Adrenal gland (tissue), 12 donors: Measurements from ENCODE around the gene BCL2. TPM values are rescaled to one million over a fixed set of nuclear protein-coding genes. Genes with fewer than 3 reads are reported as not detected.

Experiments
- DNase-seq, 7 donors: peaks; one replicate each; pipeline ENCODE4 v3.0.0-alpha.2; 2019 to 2020
- H3K27ac ChIP-seq, 5 donors: fragments of 200-600 bp; sonication (generic) in 4 of 5; 1 replicate in 3 of 5; 2 replicates in 2 of 5; pipeline versions ENCODE4 v1.5.1 to v1.8.0; 2016 to 2020; ENCODE audit warnings: mild to moderate bottlenecking in 1 of 5
- H3K27me3 ChIP-seq: fragments of 200-600 bp; 2 replicates; pipeline ENCODE4 v1.8.0; 2021
- H3K36me3 ChIP-seq, 2 donors: fragments of 200-600 bp; replicated peaks in 1 of 2; 1 replicate in 1 of 2; 2 replicates in 1 of 2; pipeline versions ENCODE4 v1.5.1 to v1.8.0; 2018 to 2022
- H3K4me1 ChIP-seq, 2 donors: fragments of 200-600 bp; replicated peaks in 1 of 2; 1 replicate in 1 of 2; 2 replicates in 1 of 2; pipeline versions ENCODE4 v1.5.1 to v1.8.0; 2018 to 2021
- H3K4me3 ChIP-seq, 4 donors: fragments of 200-600 bp; sonication (generic) in 3 of 4; one replicate each; pipeline ENCODE4 v1.5.1; 2016 to 2018
- H3K9me3 ChIP-seq, 3 donors: fragments of 200-600 bp; sonication (generic) in 1 of 3; replicated peaks in 1 of 3; 1 replicate in 2 of 3; 2 replicates in 1 of 3; pipeline versions ENCODE4 v1.5.1 to v1.8.0; 2016 to 2021
- CTCF ChIP-seq, 6 experiments: fragments of 450-650 bp in 4 of 6; fragments of 200-600 bp in 2 of 6; sonication (generic) in 1 of 6; IDR thresholded peaks; 1 replicate in 5 of 6; 2 replicates in 1 of 6; pipeline versions ENCODE4 v1.5.1 to v1.8.0; 2016 to 2021; ENCODE audit warnings: antibody characterized with exemption in 6 of 6, mild to moderate bottlenecking in 2 of 6, moderate library complexity in 1 of 6
- POLR2A ChIP-seq, 2 donors: fragments of 450-650 bp; IDR thresholded peaks; one replicate each; pipeline ENCODE4 v1.6.1; 2017; ENCODE audit warnings: antibody characterized with exemption in 2 of 2, mild to moderate bottlenecking in 2 of 2, moderate library complexity in 1 of 2
- WGBS, 4 donors: extraction: QIAGEN DNeasy Blood & Tissue Kit in 2 of 4; methylation state at CpG; one replicate each; pipeline versions ENCODE4 v1.1.5 to v1.1.7; 2013 to 2017; 5-methylcytosine and 5-hydroxymethylcytosine counted together
- intact Hi-C, 2 donors: fragments of 100-400 bp; cut with DNase I; formaldehyde crosslinking; loops; one replicate each; pipeline versions ENCODE4 v1.14.1 to v1.15.0; 2022 to 2023
- polyA plus RNA-seq, 3 donors: library from polyadenylated mRNA; stranded (reverse); fragments of 200-250 nt in 2 of 3; fragments of 350-450 nt in 1 of 3; fragmentation: Illumina TruSeq in 1 of 3; extraction: RNeasy Lipid Tissue Mini Kit (QIAGEN cat#74804) in 1 of 3; gene quantifications; one replicate each; pipeline ENCODE4 v1.2.3, GENCODE V29; 2013 to 2014
- total RNA-seq, 9 donors: library from RNA; depleted of rRNA in 4 of 9; stranded (reverse); fragments of >200 nt in 4 of 9; fragments of 120-200 nt in 1 of 9; fragmentation: NEBNext Ultra II Directional in 1 of 9; extraction: Animal tissue kit (Norgen Biotek cat#: 25700) in 1 of 9; gene quantifications; one replicate each; pipeline versions ENCODE4 v1.1.0 to v1.2.4, GENCODE V29; 2013 to 2023
- donor health status: healthy with polysubstance abuse.
- donor health status: Bipolar disorder and iron deficiency.
- donor health status: DM: yes; HTN: yes; CAD: no.
- donor health status: DM: no; HTN: no; CAD: no.
- donor health status: DM: no; HTN: no; CAD: no.
- donor health status: DM: yes; HTN: yes; CAD: no.

BCL2 gene
- total and polyA plus RNA-seq, 12 donors = 0.85 to 7.7 (median 3.4) TPM

GRCh38 chr18:63292831-63293683, 26.5 kb downstream of the BCL2 start:
- no peaks in the 10 kb centered on the region for H3K27me3 ChIP-seq
- H3K27ac ChIP-seq = no peak overlapping the region
- no peaks in the 10 kb centered on the region for H3K36me3 ChIP-seq
- TF ChIP-seq CTCF (IDR thresholded peaks at IDR 0.05) = no peak
- no peak for TF ChIP-seq POLR2A (IDR thresholded peaks at IDR 0.05)
- no peak overlapping the region for H3K4me3 ChIP-seq
- peaks cover 0 to 15% of the 10 kb centered on the region in 2 donors for H3K4me1 ChIP-seq
- intact Hi-C loops = no loop called here
- H3K9me3 ChIP-seq = no peaks in the 10 kb centered on the region
- no peak for DNase-seq
- 63 to 69% (median 64%) methylated on average over 9 to 11 of the region's 11 CpGs for WGBS, 4 donors

- Histone ChIP-seq H3K9me3 (no peaks in the 10 kb centered on the region), H3K27ac (no peak overlapping the region), H3K4me1 (peaks cover 0 to 16% of the 10 kb centered on the region in 2 donors), H3K4me3 (no peak overlapping the region), H3K36me3 (no peaks in the 10 kb centered on the region), H3K27me3 (no peaks in the 10 kb centered on the region)
- intact Hi-C loops = no loop called here
- TF ChIP-seq CTCF (IDR thresholded peaks at IDR 0.05) (no peak), POLR2A (IDR thresholded peaks at IDR 0.05) (no peak)
- DNase-seq = no peak
- 63 to 82% (median 77%) methylated on average over 5 of the region's 5 CpGs for WGBS, 4 donors
Observed at GRCh38 chr18:63291278-63291677, 28.3 kb downstream of the BCL2 start.

- intact Hi-C loops = no loop called here
- no peak overlapping the region for H3K4me3 ChIP-seq
- H3K9me3 ChIP-seq = no peaks in the 10 kb centered on the region
- 82 to 92% (median 88%) methylated on average over 7 of the region's 7 CpGs for WGBS, 4 donors
- TF ChIP-seq POLR2A (IDR thresholded peaks at IDR 0.05) = no peak
- no peak for TF ChIP-seq CTCF (IDR thresholded peaks at IDR 0.05)
- H3K27ac ChIP-seq = no peak overlapping the region
- no peaks in the 10 kb centered on the region for H3K36me3 ChIP-seq
- no peak for DNase-seq
- peaks cover 0 to 16% of the 10 kb centered on the region in 2 donors for H3K4me1 ChIP-seq
- H3K27me3 ChIP-seq = no peaks in the 10 kb centered on the region
Observed at GRCh38 chr18:63290821-63291200, 28.8 kb downstream of the BCL2 start.

GRCh38 chr18:63290166-63290820, 29.3 kb downstream of the BCL2 start:
- peaks cover 0 to 16% of the 10 kb centered on the region in 2 donors for H3K4me1 ChIP-seq
- no peak overlapping the region for H3K4me3 ChIP-seq
- no peaks in the 10 kb centered on the region for H3K27me3 ChIP-seq
- TF ChIP-seq POLR2A (IDR thresholded peaks at IDR 0.05) = no peak
- TF ChIP-seq CTCF (IDR thresholded peaks at IDR 0.05) = no peak
- WGBS, 4 donors = 78 to 86% (median 83%) methylated on average over 6 of the region's 6 CpGs
- no peaks in the 10 kb centered on the region for H3K9me3 ChIP-seq
- intact Hi-C loops = no loop called here
- DNase-seq = no peak
- H3K27ac ChIP-seq = no peak overlapping the region
- H3K36me3 ChIP-seq = no peaks in the 10 kb centered on the region
